MM.1S (cell line): ENCODE measurements around the gene KLHL42.

Experiments used
- EZH2 ChIP-seq: fragments of 300-600 bp; sonication (generic); optimal IDR thresholded peaks from 2 replicates; pipeline ENCODE3; 2017; ENCODE audit warnings: low read depth, mild to moderate bottlenecking, antibody characterized with exemption, low read length, mixed read lengths
- TF ChIP-seq, protein P1 (sequence below): fragments of 300-600 bp; sonication (generic); IDR thresholded peaks from 2 replicates; pipeline ENCODE4 v1.5.1; 2016; ENCODE audit warnings: antibody characterized with exemption, low read length, mixed read lengths

DNA sequence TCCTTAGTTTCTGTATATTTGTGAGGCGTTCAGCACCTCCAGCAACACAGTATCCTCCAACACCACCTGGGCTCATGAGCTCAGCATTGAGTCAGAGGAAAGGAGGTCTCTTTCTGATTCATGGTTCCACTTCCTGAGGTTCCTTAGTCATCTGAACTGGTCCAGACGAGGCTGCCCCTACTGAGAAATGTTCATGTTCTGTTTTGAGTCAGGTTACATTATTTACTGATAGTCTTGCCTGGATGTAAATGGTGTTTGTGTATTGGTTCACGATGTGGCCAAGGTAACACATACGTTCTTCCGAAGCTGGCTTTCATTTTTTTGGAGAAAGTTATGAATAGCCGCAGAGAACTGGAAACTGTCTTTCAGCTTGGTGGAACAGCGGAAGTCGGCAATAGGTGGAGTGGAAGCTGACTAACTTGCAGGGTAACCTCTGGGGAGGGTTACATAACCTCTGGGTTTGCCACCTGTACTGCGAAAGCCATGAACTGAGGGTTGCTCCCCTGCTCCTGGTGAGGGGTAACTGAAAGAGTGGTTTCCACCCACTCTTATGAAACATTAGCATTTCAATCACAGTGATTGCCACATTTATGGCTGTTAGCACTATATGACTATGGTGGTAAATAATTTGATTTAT is 42.2 kb downstream of the KLHL42 start:
- TF ChIP-seq, protein P1, sequence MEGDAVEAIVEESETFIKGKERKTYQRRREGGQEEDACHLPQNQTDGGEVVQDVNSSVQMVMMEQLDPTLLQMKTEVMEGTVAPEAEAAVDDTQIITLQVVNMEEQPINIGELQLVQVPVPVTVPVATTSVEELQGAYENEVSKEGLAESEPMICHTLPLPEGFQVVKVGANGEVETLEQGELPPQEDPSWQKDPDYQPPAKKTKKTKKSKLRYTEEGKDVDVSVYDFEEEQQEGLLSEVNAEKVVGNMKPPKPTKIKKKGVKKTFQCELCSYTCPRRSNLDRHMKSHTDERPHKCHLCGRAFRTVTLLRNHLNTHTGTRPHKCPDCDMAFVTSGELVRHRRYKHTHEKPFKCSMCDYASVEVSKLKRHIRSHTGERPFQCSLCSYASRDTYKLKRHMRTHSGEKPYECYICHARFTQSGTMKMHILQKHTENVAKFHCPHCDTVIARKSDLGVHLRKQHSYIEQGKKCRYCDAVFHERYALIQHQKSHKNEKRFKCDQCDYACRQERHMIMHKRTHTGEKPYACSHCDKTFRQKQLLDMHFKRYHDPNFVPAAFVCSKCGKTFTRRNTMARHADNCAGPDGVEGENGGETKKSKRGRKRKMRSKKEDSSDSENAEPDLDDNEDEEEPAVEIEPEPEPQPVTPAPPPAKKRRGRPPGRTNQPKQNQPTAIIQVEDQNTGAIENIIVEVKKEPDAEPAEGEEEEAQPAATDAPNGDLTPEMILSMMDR: no peak
- no peak for TF ChIP-seq EZH2
